Peyer's patch (tissue), 4 donors: ENCODE data around the gene RAB27B.

Experiments
- CTCF ChIP-seq, 6 experiments: fragments of 450-650 bp in 4 of 6; fragments of 200-600 bp in 2 of 6; sonication (generic) in 1 of 6; IDR thresholded peaks; one replicate each; pipeline ENCODE4 v1.5.1; 2017 to 2019; ENCODE audit warnings: antibody characterized with exemption in 6 of 6, mild to moderate bottlenecking in 3 of 6, moderate library complexity in 1 of 6
- POLR2A ChIP-seq, 2 donors: fragments of 450-650 bp; IDR thresholded peaks; one replicate each; pipeline ENCODE4 v1.5.1; 2017; ENCODE audit warnings: antibody characterized with exemption in 2 of 2, mild to moderate bottlenecking in 2 of 2, moderate library complexity in 2 of 2

- no peak for TF ChIP-seq CTCF (IDR thresholded peaks at IDR 0.05)
- TF ChIP-seq POLR2A (IDR thresholded peaks at IDR 0.05): no peak
These were observed 95.2 kb downstream of the RAB27B start for GRCh38 chr18:54923339-54923956.
